GM10847 (cell line): ENCODE data around the gene C19orf25.

Experiments
- POLR2A ChIP-seq: IDR thresholded peaks from 2 replicates; pipeline ENCODE4 v1.6.1; 2011; ENCODE audit not compliant: insufficient read length; ENCODE audit errors: extremely low read depth

C19orf25 gene

DNA sequence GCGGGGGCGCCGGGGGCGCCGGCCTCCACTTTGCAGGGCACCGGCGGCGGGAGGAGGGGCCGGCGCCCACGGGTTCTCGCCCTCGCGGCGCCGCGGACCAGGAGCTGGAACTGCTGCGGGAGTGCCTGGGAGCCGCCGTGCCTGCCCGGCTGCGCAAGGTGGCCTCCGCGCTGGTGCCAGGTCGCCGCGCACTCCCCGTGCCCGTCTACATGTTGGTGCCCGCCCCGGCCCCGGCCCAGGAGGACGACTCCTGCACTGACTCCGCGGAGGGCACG lies 11.9 kb downstream of the C19orf25 start:
- no peak for TF ChIP-seq POLR2A

DNA sequence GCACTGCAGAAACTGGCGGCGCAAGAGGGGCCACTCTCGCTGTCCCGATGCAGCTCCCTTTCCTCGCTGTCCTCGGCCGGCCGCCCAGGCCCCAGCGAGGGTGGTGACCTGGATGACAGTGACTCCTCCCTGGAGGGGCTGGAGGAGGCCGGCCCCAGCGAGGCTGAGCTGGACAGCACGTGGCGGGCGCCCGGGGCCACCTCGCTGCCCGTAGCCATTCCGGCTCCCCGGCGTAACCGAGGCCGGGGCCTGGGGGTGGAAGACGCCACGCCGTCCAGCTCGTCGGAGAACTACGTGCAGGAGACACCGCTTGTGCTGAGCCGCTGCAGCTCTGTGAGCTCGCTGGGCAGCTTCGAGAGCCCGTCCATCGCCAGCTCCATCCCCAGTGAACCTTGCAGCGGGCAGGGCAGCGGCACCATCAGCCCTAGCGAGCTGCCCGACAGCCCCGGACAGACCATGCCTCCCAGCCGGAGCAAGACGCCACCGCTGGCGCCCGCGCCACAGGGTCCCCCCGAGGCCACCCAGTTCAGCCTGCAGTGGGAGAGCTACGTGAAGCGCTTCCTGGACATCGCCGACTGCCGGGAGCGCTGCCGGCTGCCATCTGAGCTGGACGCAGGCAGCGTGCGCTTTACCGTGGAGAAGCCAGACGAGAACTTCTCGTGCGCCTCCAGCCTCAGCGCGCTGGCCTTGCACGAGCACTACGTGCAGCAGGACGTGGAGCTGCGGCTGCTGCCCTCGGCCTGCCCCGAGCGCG lies 12.4 kb downstream of the C19orf25 start:
- no peak for TF ChIP-seq POLR2A

- TF ChIP-seq POLR2A: no peak
Observed at GRCh38 chr19:1466018-1466460, 13.0 kb downstream of the C19orf25 start.

DNA sequence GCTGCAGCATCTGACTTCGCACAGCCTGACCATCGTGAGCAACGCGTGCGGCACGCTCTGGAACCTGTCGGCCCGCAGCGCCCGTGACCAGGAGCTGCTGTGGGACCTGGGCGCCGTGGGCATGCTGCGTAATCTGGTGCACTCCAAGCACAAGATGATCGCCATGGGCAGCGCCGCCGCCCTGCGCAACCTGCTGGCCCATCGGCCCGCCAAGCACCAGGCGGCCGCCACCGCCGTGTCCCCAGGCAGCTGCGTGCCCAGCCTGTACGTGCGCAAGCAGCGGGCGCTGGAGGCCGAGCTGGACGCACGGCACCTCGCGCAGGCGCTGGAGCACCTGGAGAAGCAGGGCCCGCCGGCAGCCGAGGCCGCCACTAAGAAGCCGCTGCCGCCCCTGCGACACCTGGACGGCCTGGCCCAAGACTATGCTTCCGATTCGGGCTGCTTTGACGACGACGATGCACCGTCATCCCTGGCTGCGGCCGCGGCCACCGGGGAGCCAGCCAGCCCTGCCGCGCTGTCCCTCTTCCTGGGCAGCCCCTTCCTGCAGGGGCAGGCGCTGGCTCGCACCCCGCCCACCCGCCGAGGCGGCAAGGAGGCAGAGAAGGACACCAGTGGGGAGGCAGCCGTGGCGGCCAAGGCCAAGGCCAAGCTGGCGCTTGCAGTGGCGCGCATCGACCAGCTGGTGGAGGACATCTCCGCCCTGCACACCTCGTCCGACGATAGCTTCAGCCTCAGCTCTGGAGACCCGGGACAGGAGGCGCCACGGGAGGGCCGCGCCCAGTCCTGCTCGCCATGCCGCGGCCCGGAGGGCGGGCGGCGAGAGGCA lies 13.6 kb downstream of the C19orf25 start:
- no peak for TF ChIP-seq POLR2A

- TF ChIP-seq POLR2A: no peak
Observed at GRCh38 chr19:1461862-1462261, 17.2 kb downstream of the C19orf25 start.

GRCh38 chr19:1460033-1460995 lies 18.7 kb downstream of the C19orf25 start:
- TF ChIP-seq POLR2A: no peak

DNA sequence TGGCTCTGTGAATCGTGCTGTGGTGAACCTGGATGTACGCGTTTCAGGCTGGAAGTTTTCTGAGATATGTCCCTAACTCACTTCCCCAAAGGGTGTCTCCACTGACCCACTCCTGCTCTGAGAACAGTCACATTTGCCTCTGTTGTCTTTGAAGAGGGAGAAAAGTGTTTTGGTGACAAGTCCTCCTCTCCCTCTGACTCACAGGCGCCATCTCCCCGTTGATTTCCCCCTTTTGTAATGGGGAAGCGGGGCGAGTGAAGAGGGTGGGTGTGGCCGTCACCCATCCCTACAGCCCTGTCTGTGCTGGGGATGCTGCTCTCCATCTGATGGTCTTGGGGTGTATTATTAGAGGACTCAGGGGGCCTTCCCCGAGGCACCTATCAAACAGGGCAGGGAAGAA lies 19.5 kb downstream of the C19orf25 start:
- no peak for TF ChIP-seq POLR2A

GRCh38 chr19:1457892-1458291 lies 21.1 kb downstream of the C19orf25 start:
- TF ChIP-seq POLR2A: no peak

DNA sequence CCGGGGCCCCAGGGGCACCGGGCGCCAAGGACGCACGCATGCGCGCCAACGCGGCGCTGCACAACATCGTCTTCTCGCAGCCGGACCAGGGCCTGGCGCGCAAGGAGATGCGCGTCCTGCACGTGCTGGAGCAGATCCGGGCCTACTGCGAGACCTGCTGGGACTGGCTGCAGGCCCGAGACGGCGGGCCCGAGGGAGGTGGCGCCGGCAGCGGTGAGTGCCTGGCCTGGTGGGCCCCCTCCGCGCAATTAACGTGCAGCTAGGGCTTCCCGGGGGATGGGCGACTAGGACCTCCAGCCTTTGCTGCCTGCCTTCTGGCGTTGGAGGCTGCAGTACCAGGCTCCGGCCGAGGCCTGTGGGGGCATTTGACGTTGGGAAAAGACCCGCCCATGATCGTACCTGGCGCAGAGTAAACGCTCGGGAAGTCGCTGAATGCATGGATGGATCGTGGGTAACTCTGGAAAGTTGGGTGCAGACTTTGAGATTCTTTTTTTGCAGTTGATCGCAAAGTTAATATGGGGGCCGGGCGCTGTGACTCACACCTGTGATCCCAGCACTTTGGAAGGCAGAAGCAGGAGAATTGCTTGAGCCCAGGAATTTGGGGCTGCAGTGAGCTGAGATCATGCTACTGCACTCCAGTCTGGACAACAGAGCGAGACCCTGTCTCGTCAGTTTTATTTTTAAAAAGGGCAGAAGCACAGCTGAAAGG lies 21.8 kb downstream of the C19orf25 start:
- TF ChIP-seq POLR2A: no peak

DNA sequence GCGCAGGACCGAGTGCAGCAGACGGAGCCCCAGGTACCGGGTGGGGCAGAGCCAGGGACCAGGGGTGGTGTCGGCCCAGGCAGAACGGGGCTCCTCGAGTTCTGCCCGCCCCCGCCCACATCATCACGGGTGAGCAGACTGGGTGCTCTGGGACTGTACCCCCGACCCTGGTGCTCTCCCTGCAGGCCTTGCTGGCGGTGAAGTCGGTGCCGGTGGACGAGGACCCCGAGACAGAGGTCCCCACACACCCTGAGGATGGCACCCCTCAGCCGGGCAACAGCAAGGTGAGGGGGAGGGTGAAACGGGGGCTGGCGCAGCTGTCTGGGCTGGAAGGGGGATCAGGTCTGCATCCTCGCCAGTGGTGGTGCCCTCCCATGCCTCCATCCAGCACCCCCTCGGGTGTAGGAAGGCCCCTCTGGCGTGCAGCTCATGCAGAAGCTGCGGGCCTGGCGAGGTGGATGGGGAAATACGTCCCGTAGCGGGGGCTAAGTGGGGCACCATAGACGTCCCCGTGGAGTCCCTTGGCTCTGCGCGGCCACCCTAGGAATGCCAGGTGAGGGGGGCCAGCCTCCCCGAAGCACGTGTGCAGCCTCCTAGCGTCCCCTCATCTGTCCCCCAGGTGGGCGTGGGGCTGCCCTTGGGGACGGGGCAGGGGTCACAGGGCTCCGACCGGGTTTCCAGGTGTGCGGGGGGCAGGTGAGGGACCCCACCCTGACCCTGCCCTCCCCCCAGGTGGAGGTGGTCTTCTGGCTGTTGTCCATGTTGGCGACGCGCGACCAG lies 22.7 kb downstream of the C19orf25 start:
- no peak for TF ChIP-seq POLR2A

GRCh38 chr19:1455336-1456120 lies 23.5 kb downstream of the C19orf25 start:
- no peak for TF ChIP-seq POLR2A

GRCh38 chr19:1455002-1455335 lies 24.0 kb downstream of the C19orf25 start:
- no peak for TF ChIP-seq POLR2A
